Natural killer cell treated with Interleukin-12 subunit alpha and Interleukin-12 subunit beta and Interleukin-15 and Interleukin-18, amount 100 ng/mL, for 72 hours (primary cell): ENCODE data around the gene SLC35F6. TPM values are rescaled to one million over a fixed set of nuclear protein-coding genes. Genes with fewer than 3 reads are reported as not detected.
A peak's percentile ranks its signal among the peaks of the same experiment; 100 is the strongest.

ENCODE experiments used
- ATAC-seq, 2 donors: fragments of 150-1000 bp; cut with Tn5 transposase in 1 of 2; sonication (Bioruptor Pico), chemical (Tn5 transposase) in 1 of 2; 2 replicates each; pipeline ENCODE4 v1.10.0; 2021
- DNase-seq: peaks from one replicate; pipeline ENCODE4 v3.0.0; 2022; ENCODE audit warnings: low spot score
- H3K27ac Mint-ChIP-seq, 2 donors: 1 replicate in 1 of 2; 2 replicates in 1 of 2; pipeline ENCODE4 v1.8.0; 2022; ENCODE audit warnings: mixed read lengths in 2 of 2, mild to moderate bottlenecking in 1 of 2, moderate library complexity in 1 of 2
- H3K27me3 Mint-ChIP-seq, 2 donors: 1 replicate in 1 of 2; 2 replicates in 1 of 2; pipeline ENCODE4 v1.8.0; 2022; ENCODE audit warnings: mixed read lengths in 2 of 2
- H3K36me3 Mint-ChIP-seq: one replicate; pipeline ENCODE4 v1.8.0; 2022; ENCODE audit warnings: mixed read lengths
- H3K4me1 Mint-ChIP-seq, 2 donors: 1 replicate in 1 of 2; 2 replicates in 1 of 2; pipeline ENCODE4 v1.8.0; 2022; ENCODE audit warnings: low read depth in 2 of 2, mixed read lengths in 2 of 2, mild to moderate bottlenecking in 1 of 2
- H3K4me3 Mint-ChIP-seq: one replicate; pipeline ENCODE4 v1.8.0; 2022; ENCODE audit warnings: mixed read lengths
- H3K9me3 Mint-ChIP-seq: 2 replicates; pipeline ENCODE4 v1.8.0; 2022; ENCODE audit warnings: mixed read lengths
- total RNA-seq, 2 donors: library from RNA; stranded (reverse); gene quantifications; one replicate each; pipeline ENCODE4 v1.2.3, GENCODE V29; 2022

Gene SLC35F6
- total RNA-seq, 2 donors from 2014 or later = 15.5 to 17.7 TPM

DNA sequence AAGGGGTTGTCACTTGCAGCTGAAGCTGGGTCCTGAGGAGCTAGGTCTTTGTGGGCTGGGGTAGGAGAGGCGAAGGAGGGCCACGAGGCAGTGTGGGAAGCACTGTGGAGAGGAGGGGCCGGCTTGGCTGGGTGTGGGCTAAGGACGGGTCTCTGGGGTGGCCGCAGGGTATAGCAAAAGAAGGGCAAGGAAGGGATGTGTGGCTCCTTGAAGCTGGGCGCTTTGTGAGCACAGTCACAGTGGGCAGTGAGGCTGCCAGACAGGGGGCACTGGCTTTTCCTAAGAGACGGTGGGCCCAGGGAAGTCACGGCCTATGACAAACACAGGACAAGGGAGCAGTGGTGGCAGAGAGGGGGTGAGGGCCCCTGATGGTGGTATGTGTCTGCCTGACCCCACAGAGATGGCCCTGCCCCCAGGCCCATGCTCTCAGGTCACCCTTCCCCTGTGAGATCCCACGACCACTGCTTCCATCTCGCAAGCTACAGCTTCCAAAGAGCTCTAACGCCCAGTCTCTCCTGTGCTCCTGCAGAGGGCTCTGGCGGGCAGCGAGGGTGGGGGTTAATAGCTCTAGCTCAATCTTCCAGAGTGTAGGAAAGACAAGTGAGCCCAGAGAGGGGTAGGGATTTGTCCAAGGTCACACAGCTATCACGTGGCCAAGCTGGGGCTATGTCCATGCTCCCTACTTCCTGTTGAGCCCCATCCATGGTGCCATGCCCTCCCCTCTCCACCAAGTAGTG is 39.1 kb upstream of the SLC35F6 start:
- no peaks in the 10 kb centered on the region for H3K4me1 Mint-ChIP-seq
- H3K27ac Mint-ChIP-seq = no peak overlapping the region
- H3K27me3 Mint-ChIP-seq = peaks cover 0 to 9% of the 10 kb centered on the region in 2 donors
- ATAC-seq = peak in 1 of 2 donors; percentile 32
- H3K4me3 Mint-ChIP-seq = no peak overlapping the region
- no peaks in the 10 kb centered on the region for H3K36me3 Mint-ChIP-seq
- DNase-seq = no peak
- no peaks in the 10 kb centered on the region for H3K9me3 Mint-ChIP-seq

DNA sequence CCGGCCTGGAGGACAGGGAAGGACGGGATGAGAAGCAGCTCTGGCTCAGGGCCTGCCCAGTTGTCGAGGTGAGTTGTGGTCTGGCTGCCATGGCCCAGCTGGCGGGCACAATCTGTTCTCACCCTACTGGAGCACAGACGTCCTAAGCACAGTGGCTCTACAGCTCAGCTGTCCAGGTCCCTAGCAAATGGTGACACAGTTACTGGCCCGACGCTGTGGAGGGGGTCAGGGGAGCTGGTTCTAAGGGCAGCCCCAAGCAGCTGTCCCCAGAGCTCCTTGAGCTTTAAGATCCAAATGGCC is 38.6 kb upstream of the SLC35F6 start:
- no peaks in the 10 kb centered on the region for H3K36me3 Mint-ChIP-seq
- H3K9me3 Mint-ChIP-seq = no peaks in the 10 kb centered on the region
- H3K27ac Mint-ChIP-seq = no peak overlapping the region
- no peaks in the 10 kb centered on the region for H3K4me1 Mint-ChIP-seq
- no peak overlapping the region for H3K4me3 Mint-ChIP-seq
- DNase-seq = no peak
- peaks cover 0 to 9% of the 10 kb centered on the region in 2 donors for H3K27me3 Mint-ChIP-seq
- no peak for ATAC-seq

DNA sequence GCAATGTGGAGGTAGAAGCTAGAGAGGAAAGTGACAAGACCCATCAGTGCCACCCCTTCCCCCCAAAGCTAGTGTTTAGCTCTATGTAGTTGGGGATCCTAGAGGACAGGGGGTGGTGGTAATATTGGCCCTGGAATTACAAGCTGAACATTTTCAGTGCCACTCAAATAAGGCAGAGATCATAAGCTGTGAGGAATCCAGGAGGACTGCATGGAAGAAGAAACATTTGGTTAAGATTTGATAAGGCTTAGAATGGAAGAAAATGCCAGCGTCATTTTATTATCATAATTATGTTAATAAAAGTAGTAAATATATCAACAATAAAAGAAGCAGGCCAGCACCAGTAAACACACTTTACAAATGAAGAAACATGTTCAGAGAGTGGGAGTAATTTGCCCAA is 37.9 kb upstream of the SLC35F6 start:
- Mint-ChIP-seq H3K4me3 (no peak overlapping the region), H3K9me3 (no peaks in the 10 kb centered on the region), H3K4me1 (no peaks in the 10 kb centered on the region), H3K27ac (no peak overlapping the region), H3K36me3 (no peaks in the 10 kb centered on the region), H3K27me3 (peaks cover 0 to 11% of the 10 kb centered on the region in 2 donors)
- no peak for ATAC-seq
- no peak for DNase-seq

DNA sequence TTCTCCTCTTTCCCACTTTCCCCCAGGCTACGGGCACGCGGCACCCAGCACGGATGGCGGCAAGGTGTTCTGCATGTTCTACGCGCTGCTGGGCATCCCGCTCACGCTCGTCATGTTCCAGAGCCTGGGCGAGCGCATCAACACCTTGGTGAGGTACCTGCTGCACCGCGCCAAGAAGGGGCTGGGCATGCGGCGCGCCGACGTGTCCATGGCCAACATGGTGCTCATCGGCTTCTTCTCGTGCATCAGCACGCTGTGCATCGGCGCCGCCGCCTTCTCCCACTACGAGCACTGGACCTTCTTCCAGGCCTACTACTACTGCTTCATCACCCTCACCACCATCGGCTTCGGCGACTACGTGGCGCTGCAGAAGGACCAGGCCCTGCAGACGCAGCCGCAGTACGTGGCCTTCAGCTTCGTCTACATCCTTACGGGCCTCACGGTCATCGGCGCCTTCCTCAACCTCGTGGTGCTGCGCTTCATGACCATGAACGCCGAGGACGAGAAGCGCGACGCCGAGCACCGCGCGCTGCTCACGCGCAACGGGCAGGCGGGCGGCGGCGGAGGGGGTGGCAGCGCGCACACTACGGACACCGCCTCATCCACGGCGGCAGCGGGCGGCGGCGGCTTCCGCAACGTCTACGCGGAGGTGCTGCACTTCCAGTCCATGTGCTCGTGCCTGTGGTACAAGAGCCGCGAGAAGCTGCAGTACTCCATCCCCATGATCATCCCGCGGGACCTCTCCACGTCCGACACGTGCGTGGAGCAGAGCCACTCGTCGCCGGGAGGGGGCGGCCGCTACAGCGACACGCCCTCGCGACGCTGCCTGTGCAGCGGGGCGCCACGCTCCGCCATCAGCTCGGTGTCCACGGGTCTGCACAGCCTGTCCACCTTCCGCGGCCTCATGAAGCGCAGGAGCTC is 36.2 kb upstream of the SLC35F6 start:
- Mint-ChIP-seq H3K27me3 (peaks cover 2 to 17% of the 10 kb centered on the region in 2 donors), H3K36me3 (no peaks in the 10 kb centered on the region), H3K4me3 (no peak overlapping the region), H3K27ac (no peak overlapping the region), H3K4me1 (no peaks in the 10 kb centered on the region), H3K9me3 (no peaks in the 10 kb centered on the region)
- ATAC-seq (peak in 1 of 2 donors; percentile 72), DNase-seq (no peak)

DNA sequence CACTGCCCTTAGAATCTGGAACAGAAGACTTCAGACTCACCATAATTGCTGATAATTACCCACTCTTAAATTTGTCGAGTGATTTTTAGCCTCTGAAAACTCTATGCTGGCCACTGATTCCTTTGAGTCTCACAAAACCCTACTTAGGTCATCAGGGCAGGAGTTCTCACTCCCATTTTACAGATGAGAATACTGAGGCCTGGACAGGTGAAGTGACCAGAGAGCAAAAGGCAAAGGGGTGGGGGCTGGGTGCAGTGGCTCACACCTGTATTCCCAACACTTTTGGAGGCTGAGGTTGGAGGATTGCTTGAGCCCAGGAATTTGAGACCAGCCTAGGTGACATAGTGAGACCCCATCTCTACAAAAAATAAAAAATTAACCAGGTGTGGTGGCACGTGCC is 34.8 kb upstream of the SLC35F6 start:
- no peaks in the 10 kb centered on the region for H3K4me1 Mint-ChIP-seq
- H3K36me3 Mint-ChIP-seq = no peaks in the 10 kb centered on the region
- H3K27me3 Mint-ChIP-seq = peaks cover 10 to 22% of the 10 kb centered on the region in 2 donors
- no peaks in the 10 kb centered on the region for H3K9me3 Mint-ChIP-seq
- ATAC-seq = no peak
- no peak overlapping the region for H3K27ac Mint-ChIP-seq
- no peak overlapping the region for H3K4me3 Mint-ChIP-seq
- DNase-seq = no peak

DNA sequence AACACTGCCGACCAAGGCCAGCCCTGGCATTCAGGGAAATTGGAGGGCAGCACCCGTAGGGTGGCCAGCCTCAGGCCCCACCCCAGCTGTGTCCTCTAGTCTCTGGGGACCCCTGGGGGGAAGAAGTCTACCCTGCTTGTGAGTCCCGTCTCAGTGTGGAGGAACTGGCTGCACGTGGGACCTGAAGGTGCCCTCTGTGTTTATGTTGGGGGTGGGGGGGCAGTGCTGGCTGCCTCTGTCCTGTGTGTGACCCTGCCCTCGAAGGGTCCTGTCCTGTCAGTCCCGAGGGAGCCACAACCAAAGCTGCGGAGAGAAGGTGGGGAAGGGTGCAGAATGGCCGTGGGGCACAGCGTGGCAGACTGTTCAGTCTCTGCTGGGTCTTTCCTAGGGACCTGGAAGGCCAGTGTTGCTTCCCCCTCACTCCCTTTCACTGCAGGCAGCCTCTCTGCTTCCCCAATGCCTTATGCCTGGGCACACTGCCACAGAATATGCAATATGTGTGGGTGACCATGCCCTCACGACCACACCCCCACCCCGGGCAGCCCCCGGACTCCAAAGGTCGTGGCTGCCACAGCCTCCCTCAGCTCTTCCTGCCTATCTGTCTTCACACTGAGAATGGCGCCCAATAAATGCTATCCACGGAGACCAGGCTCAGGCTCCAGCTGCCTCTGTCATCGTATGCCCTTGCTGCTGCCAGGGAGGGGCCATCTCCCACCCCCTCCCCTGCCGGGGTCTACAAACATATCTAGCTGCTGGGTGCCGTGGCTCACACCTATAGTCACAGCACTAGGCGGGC is 33.3 kb upstream of the SLC35F6 start:
- DNase-seq = no peak
- Mint-ChIP-seq H3K27me3 (peaks cover 10 to 24% of the 10 kb centered on the region in 2 donors), H3K4me3 (no peak overlapping the region), H3K9me3 (no peaks in the 10 kb centered on the region), H3K36me3 (no peaks in the 10 kb centered on the region), H3K4me1 (peaks cover 0 to 6% of the 10 kb centered on the region in 2 donors), H3K27ac (no peak overlapping the region)
- no peak for ATAC-seq

DNA sequence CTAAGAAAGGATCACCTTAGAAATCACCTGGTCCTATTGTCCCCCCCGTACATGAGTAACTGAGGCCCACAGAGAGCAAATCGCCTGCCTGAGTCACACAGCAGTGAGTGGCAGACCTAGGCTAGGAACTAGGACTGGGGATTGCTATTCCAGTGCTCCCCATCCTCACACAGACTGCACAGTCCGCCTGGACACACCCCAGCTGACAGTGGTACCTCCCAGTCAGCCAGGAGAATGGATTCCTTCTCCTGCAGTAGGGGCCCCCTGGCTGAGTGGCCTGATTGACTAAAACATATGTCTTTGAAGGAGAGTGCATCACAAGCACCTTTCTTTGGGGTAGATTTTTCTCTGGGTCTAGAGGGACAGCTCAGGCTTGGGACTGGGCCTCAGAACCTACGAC is 32.4 kb upstream of the SLC35F6 start:
- H3K9me3 Mint-ChIP-seq = no peaks in the 10 kb centered on the region

DNA sequence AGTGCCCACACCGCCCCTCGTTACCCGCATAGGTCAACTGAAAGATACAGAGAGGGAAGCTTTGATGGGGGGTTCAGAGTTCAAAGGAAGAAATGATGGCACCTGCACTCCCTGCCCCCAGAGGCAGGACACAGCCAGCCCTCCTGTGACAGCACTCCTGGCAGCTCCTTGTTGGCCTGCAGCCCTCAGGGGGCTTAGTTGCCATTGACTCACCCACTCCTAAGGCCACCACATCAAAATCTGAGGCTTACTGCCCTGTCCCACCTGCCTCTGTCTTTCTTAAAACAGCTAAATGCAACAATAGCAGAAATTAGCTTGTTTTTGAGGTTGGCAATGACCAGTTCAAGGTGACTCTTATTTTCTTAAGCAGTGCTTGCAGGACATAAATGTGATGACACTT is 31.6 kb upstream of the SLC35F6 start:
- Mint-ChIP-seq H3K36me3 (no peaks in the 10 kb centered on the region), H3K9me3 (no peaks in the 10 kb centered on the region), H3K27ac (no peak overlapping the region), H3K4me3 (no peak overlapping the region), H3K4me1 (peaks cover 0 to 8% of the 10 kb centered on the region in 2 donors), H3K27me3 (peaks cover 10 to 19% of the 10 kb centered on the region in 2 donors)
- ATAC-seq (no peak), DNase-seq (no peak)

More for the DNA sequence above, 32.4 kb upstream of the SLC35F6 start:
- Mint-ChIP-seq H3K4me1 (peaks cover 0 to 6% of the 10 kb centered on the region in 2 donors), H3K27ac (no peak overlapping the region), H3K36me3 (no peaks in the 10 kb centered on the region), H3K4me3 (no peak overlapping the region), H3K27me3 (peaks cover 10 to 19% of the 10 kb centered on the region in 2 donors)
- ATAC-seq = no peak
- DNase-seq = no peak

DNA sequence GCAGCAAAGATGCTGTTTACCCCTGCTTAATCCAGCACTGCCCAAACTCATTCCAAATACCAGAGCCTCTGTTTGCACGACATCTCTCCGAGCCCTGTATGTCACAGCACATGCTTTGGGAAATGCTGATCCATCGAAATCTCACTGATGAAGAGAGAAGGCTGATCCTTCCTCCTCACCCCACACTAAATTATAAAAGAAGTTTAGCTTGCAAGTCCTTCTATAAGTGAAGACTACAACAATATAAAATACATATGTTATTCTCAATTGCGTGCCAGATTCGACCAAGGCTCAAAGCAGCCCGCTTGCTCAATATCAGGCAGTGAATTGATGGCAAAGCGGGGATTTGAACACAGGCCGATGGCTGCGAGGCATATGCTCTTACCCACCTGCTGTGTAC is 30.7 kb upstream of the SLC35F6 start:
- Mint-ChIP-seq H3K4me3 (no peak overlapping the region), H3K4me1 (peaks cover 0 to 8% of the 10 kb centered on the region in 2 donors), H3K9me3 (no peaks in the 10 kb centered on the region), H3K27me3 (peaks cover 10 to 19% of the 10 kb centered on the region in 2 donors), H3K27ac (no peak overlapping the region), H3K36me3 (no peaks in the 10 kb centered on the region)
- DNase-seq = no peak
- ATAC-seq = no peak

DNA sequence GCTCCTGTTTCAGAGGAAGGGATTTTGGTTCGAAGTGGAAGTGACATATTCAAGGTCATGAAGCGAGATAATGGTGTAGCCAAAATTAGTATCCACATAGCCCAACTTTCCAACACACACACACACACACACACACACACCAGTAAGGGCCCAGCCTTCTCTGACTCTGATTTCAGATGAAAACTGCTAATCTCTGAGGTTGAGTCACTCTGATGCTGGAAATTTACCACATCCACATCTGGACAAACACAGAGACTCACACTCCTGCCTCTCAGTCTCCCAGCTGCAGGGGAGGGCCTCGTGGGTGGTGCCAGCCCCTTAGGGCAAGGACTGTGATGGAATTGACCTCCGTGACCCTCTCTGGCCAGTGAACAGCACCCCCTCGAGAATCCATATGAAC is 29.0 kb upstream of the SLC35F6 start:
- ATAC-seq (no peak), DNase-seq (no peak)
- Mint-ChIP-seq H3K27me3 (peaks cover 10 to 19% of the 10 kb centered on the region in 2 donors), H3K9me3 (no peaks in the 10 kb centered on the region), H3K4me3 (no peak overlapping the region), H3K36me3 (no peaks in the 10 kb centered on the region), H3K27ac (no peak overlapping the region), H3K4me1 (peaks cover 0 to 12% of the 10 kb centered on the region in 2 donors)

DNA sequence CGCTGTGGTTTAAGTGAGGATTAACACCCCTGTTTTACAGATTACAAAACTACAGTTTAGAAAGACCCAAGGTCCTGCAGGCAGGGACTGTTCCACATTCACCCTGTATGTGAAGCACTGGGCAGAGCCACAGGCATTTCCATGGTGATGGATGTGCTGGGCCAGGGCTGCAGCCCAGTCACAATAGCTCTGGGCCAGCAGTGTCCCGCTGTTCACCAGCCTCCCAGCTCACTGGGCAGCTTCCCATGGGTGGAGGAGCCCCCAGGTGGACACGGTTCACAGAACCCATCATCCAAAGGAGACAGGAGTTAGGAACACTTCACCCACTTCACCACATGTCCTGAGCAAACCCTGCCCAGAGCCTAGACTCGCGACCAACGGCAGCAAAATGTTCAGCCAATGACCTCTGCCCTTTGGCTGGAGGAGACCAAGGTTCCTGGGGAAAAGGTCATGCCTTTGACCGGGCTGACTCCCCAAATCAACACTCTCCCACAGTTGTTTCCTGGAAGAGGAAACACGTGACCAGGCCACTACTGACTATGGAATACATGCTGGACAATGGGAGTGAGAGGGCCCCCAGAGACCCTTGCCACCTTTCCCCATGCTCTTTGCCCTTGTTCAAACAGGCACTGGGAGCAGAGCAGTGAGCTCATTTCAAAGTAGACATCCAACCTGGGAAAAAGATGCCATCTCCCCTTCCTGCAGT is 28.0 kb upstream of the SLC35F6 start:
- peak in 1 of 2 donors; percentile 32 for ATAC-seq
- no peak for DNase-seq
- no peaks in the 10 kb centered on the region for H3K36me3 Mint-ChIP-seq
- no peaks in the 10 kb centered on the region for H3K9me3 Mint-ChIP-seq
- H3K27me3 Mint-ChIP-seq = peaks cover 10 to 18% of the 10 kb centered on the region in 2 donors
- no peak overlapping the region for H3K27ac Mint-ChIP-seq
- peaks cover 9 to 16% of the 10 kb centered on the region in 2 donors for H3K4me1 Mint-ChIP-seq
- no peak overlapping the region for H3K4me3 Mint-ChIP-seq

DNA sequence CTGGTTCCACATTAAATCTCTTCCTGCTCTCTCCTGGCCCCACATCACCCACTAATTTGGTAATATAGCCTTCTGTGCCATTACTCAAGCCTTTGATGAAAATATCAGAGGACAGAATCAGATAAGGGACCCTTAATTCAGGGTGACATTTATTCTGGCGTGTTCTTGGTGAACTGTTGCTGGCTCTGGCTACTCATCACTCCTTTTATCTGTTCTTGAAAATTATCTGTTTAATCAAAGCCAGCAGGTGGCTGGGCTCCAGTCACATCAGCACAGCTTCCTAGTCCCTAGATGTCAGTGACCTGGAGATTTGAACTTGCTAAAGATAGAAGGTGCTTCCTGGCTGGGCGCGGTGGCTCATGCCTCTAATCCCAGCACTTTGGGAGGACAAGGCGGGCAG is 26.9 kb upstream of the SLC35F6 start:
- Mint-ChIP-seq H3K9me3 (no peaks in the 10 kb centered on the region), H3K27ac (no peak overlapping the region), H3K36me3 (no peaks in the 10 kb centered on the region), H3K27me3 (peaks cover 10 to 20% of the 10 kb centered on the region in 2 donors), H3K4me3 (no peak overlapping the region), H3K4me1 (peaks cover 16 to 24% of the 10 kb centered on the region in 2 donors)
- DNase-seq (no peak), ATAC-seq (no peak)

DNA sequence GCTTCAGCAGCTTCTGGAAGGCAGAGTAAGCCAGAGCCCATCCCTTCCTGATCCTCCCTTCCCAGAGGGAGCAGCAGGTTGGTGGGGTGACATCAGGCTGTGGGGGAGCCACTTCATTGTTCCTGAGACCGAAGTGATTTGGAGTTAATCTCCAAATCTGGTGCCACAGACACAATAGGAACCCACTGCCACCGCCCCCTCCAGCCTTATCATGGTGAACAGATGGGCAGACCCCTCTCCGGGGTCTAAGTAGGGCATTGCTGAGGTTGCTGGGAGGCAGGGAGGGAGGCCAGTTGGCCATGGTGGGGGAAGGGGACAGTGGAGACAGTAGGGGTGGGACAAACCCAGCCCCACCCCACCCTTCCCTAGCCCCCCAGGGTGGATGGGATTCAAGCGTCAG is 25.6 kb upstream of the SLC35F6 start:
- Mint-ChIP-seq H3K4me3 (no peak overlapping the region), H3K4me1 (peaks cover 16 to 27% of the 10 kb centered on the region in 2 donors), H3K27me3 (peaks cover 2 to 14% of the 10 kb centered on the region in 2 donors), H3K9me3 (no peaks in the 10 kb centered on the region), H3K36me3 (no peaks in the 10 kb centered on the region), H3K27ac (no peak overlapping the region)
- ATAC-seq (no peak), DNase-seq (no peak)
